ENCODE measurements around the gene CNKSR1. TPM values are rescaled to one million over a fixed set of nuclear protein-coding genes. Genes with fewer than 3 reads are reported as not detected.
"Not testable (repeated sequence)": the region's sequence is repeated elsewhere in the genome, so short reads cannot be mapped to it uniquely, and the experiment has no call there.

The CNKSR1 gene
- polyA plus RNA-seq, 1 experiment, result 0.05 TPM

DNA sequence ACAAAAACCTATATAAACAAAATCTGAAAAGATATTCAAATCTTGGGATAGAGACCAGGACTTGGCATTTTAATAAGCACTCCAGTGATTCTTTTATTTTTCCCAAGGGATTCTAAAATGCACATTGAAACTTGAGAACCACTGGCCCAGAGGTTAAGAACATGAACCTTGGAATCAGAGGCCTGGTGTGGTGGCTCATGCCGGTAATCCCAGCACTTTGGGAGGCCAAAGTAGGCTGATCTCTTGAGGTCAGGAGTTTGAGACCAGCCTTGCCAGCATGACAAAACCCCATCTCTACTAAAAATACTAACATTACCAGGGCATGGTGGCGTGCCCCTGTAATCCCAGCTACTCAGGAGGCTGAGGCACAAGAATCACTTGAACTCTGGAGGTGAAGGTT, 43.8 kb downstream of the CNKSR1 start:
- Histone ChIP-seq H3K4me3 (ENCODE audit: low read depth, low read length) (no peak overlapping the region), H3K27ac (ENCODE audit: low read depth, low read length) (no peak overlapping the region), H3K9me3 (ENCODE audit: control insufficient read depth, insufficient read depth, low read length) (no peaks in the 10 kb centered on the region; the same call in 1 of the 2 replicates), H3K27me3 (ENCODE audit: control insufficient read depth, insufficient read depth, low read length) (peaks cover 30% of the 10 kb centered on the region)
- POLR2A ChIA-PET, result no interaction called here
- DNase-seq (ENCODE audit: low read depth, low spot score), result no peak
- CTCF ChIA-PET, result interaction anchor here (1.4 to 2.1 kb wide), 2 partner anchors 13 to 51 kb away, joined by 3 to 6 read pairs; partner anchors contain the start of genes CEP85 and ZNF593
- TF ChIP-seq, protein P1, sequence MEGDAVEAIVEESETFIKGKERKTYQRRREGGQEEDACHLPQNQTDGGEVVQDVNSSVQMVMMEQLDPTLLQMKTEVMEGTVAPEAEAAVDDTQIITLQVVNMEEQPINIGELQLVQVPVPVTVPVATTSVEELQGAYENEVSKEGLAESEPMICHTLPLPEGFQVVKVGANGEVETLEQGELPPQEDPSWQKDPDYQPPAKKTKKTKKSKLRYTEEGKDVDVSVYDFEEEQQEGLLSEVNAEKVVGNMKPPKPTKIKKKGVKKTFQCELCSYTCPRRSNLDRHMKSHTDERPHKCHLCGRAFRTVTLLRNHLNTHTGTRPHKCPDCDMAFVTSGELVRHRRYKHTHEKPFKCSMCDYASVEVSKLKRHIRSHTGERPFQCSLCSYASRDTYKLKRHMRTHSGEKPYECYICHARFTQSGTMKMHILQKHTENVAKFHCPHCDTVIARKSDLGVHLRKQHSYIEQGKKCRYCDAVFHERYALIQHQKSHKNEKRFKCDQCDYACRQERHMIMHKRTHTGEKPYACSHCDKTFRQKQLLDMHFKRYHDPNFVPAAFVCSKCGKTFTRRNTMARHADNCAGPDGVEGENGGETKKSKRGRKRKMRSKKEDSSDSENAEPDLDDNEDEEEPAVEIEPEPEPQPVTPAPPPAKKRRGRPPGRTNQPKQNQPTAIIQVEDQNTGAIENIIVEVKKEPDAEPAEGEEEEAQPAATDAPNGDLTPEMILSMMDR (IDR thresholded peaks at IDR 0.05; ENCODE audit: low read depth, low read length), result no peak

GRCh38 chr1:26224606-26225005, 47.3 kb downstream of the CNKSR1 start:
- ChIA-PET POLR2A (no interaction called here), CTCF (no interaction called here)
- no peak for DNase-seq (ENCODE audit: low read depth, low spot score)
- Histone ChIP-seq H3K27me3 (ENCODE audit: control insufficient read depth, insufficient read depth, low read length) (peaks cover 32% of the 10 kb centered on the region), H3K9me3 (ENCODE audit: control insufficient read depth, insufficient read depth, low read length) (no peaks in the 10 kb centered on the region), H3K4me3 (ENCODE audit: low read depth, low read length) (no peak overlapping the region), H3K27ac (ENCODE audit: low read depth, low read length) (no peak overlapping the region)
- TF ChIP-seq, protein P1 (IDR thresholded peaks at IDR 0.05; ENCODE audit: low read depth, low read length), result no peak

- POLR2A ChIA-PET, result no interaction called here
- H3K27ac ChIP-seq (ENCODE audit: low read depth, low read length), result no peak overlapping the region
- no peaks in the 10 kb centered on the region for H3K9me3 ChIP-seq (ENCODE audit: control insufficient read depth, insufficient read depth, low read length)
- H3K27me3 ChIP-seq (ENCODE audit: control insufficient read depth, insufficient read depth, low read length), result peaks cover 32% of the 10 kb centered on the region
- DNase-seq (ENCODE audit: low read depth, low spot score), result no peak
- CTCF ChIA-PET, result interaction anchor here (1.5 to 1.6 kb wide), 2 partner anchors 9 to 50 kb away, joined by 4 read pairs; partner anchors contain the start of gene CEP85
- TF ChIP-seq, protein P1 (IDR thresholded peaks at IDR 0.05; ENCODE audit: low read depth, low read length), result no peak
- peak overlapping the region; percentile 43 for H3K4me3 ChIP-seq (ENCODE audit: low read depth, low read length)
Observed at GRCh38 chr1:26225033-26225831, 47.9 kb downstream of the CNKSR1 start.

DNA sequence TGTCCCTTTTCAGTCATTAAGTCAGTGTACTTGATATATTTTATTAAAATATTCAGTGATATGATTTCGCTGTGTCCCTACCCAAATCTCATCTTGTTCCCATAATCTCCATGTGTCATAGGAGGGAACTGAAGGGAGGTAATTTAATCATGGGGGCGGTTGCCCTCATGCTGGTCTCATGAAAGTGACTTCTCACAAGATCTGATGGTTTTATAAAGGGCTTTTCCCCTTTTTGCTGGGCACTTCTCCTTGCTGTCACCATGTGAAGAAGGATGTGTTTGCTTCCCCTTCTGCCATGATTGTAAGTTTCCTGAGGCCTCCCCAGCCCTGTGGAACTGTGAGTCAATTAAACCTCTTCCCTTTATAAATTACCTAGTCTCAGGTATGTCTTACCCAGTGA, 53.4 kb downstream of the CNKSR1 start:
- not testable (repeated sequence) for H3K27ac ChIP-seq (ENCODE audit: low read depth, low read length); H3K27me3 ChIP-seq (ENCODE audit: control insufficient read depth, insufficient read depth, low read length); H3K9me3 ChIP-seq (ENCODE audit: control insufficient read depth, insufficient read depth, low read length); DNase-seq (ENCODE audit: low read depth, low spot score); H3K4me3 ChIP-seq (ENCODE audit: low read depth, low read length)
- ChIA-PET CTCF (interaction anchor here (1.2 kb wide), 1 partner anchor 86 kb away, joined by 4 read pairs; no protein-coding TSS in a partner anchor), POLR2A (interaction anchor here (0.6 kb wide), 1 partner anchor 838 kb away, joined by 5 read pairs; no protein-coding TSS in a partner anchor)

DNA sequence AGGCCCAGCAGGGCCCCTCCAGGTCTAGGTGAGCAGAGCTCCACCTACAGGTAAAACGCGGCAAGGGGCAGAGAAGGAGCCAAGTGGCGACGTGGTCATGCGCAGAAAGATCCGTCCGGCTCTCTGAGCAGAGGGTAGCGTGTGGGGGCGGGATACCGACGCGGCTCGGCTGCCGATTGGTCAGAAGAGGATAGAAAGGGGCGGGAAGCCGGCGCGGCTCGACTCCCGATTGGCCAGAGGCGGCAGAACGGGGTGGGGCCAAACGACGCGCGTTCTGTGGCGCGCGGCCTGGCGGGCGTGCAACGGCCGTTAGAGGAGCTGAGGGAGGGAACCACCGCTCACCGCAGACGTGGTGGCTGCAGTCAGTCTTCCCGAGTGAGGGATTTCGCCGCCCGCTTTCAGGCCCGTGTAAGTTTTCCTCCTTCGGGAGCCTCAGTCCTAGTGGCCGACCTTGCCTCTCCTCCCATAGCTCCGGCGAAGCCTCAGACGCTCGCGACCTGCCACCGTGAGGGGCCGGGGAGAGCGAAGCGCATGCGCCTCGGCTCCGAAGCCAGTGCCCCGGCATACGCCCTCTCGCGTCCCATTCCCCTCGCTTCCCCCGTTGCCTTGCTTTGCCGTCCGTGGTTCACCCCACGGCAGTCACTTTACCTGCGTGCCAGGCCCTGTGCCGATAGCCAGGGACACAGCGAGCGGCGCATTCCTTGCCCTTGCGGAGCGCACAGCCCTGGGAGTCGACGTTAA, 56.8 kb downstream of the CNKSR1 start, which contains the start of gene CEP85:
Gene CEP85 (plus strand): TSS at position 298 of the 741 bp plus-strand sequence. CDS start 5,584 bp downstream, outside the sequence.
- peak within 1 kb of the TSS; percentile 82 for H3K27ac ChIP-seq (ENCODE audit: low read depth, low read length)
- no peaks in the 10 kb centered on the region; the same call in 1 of the 2 replicates for H3K9me3 ChIP-seq (ENCODE audit: control insufficient read depth, insufficient read depth, low read length)
- POLR2A ChIA-PET, result interaction anchor here (0.5 to 1.0 kb wide), 9 partner anchors 45 to 328 kb away, joined by 3 to 10 read pairs (median 3); partner anchors contain the start of genes HMGN2, SH3BGRL3 and ZNF593
- CTCF ChIA-PET, result interaction anchor here (0.6 to 3.5 kb wide), 45 partner anchors 8 to 1551 kb away, joined by 3 to 29 read pairs (median 4); partner anchors contain the start of genes C1orf232, LIN28A, SH3BGRL3 and ZNF593
- peak; percentile 93 for DNase-seq (ENCODE audit: low read depth, low spot score)
- TF ChIP-seq, protein P1 (IDR thresholded peaks at IDR 0.05; ENCODE audit: low read depth, low read length), result peak; percentile 85
- H3K4me3 ChIP-seq (ENCODE audit: low read depth, low read length), result peak within 1 kb of the TSS; percentile 99
- no peaks in the 10 kb centered on the region for H3K27me3 ChIP-seq (ENCODE audit: control insufficient read depth, insufficient read depth, low read length)

Measured in AG04450 (cell line).